Stimulated activated CD4-positive, alpha-beta T cell treated with anti-CD3 and anti-CD28 coated beads, Interleukin-15, amount 100 ng/mL, for 48 hours (primary cell): ENCODE data around the gene PIF1.
A peak's percentile ranks its signal among the peaks of the same experiment; 100 is the strongest.
"Not testable (repeated sequence)": the region's sequence is repeated elsewhere in the genome, so short reads cannot be mapped to it uniquely, and the experiment has no call there.

Experiments used
- DNase-seq, 2 donors: peaks; one replicate each; pipeline ENCODE4 v3.0.0-alpha.2; 2020; ENCODE audit warnings: low read depth in 2 of 2

Gene PIF1

DNA sequence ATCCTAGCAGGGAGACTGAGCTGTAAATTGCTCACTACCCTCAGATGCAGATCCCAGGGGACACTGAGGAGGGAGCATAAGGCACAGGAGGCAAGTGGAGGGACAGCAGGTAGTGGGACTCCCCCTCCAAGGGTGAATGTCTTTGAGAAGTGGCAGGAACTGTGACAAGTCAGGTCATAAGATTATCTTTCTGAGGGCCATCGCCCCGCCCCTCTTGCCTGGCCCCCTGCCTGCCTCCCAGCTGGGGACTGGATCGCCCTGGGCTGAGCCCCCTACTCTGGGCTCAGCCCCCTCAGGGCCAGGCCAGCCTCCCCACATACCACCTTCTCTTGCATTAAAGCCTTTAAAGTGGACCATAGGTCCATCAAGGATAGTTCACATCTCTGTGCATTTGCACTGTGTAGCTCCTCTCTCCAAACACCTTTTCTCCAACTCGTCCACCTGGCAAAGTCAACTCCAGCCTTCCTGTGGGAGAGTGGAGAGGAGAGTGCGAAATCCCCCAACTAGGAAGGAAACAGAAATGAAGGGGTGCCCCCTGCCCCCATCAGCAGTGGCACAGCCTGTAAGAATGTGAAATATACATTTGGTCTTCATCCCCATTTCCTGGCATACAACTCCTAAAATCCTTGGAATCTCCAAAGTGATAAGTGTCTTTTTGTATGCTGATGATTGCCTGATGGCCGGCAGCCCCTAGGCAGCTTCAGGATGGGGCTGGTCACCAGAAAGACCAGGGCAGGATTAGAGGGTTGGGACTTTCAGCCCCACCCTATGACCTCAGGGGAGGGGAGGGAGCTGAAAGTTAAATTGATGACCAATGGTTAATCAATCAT is 14.7 kb downstream of the PIF1 start:
- DNase-seq = no peak

DNA sequence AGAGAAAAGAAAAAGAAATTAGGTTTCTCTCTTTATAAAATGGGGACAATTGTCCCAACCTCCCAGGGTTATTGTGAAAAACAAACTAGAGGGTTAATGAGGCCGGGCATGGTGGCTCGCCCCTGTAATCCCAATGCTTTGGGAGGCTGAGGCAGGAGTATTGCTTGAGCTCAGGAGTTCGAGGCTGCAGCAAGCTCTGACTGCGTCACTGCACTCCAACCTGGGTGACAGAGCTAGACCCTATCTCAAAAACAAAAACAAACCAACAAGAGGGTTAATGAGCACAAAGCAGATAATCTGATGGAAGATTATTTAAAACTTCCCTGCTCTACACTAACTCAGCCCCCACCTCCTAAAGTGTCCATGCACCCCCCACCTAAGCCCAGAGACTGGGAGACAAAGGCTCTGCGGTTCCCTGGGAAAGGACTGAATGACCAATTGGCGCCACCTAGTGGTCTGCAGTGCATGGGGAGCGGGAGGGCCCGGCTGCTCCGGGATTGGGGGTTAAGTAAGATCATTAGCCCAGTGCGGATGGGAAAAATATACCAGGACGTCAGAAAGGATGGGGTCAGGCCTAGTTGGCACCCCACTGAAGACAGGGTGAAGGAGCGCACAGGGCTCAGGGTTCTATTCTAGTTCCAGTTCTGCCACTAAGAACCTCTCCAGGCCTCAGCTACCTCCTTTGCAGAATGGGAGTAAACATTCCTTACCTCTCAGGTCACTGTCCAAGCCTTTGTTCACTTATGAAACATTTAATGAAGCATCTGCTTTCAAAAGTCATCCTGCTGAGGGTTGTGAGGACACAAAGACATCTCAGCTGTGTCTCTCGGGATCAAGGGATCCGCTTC is 15.6 kb downstream of the PIF1 start:
- peak; percentile 43 for DNase-seq

DNA sequence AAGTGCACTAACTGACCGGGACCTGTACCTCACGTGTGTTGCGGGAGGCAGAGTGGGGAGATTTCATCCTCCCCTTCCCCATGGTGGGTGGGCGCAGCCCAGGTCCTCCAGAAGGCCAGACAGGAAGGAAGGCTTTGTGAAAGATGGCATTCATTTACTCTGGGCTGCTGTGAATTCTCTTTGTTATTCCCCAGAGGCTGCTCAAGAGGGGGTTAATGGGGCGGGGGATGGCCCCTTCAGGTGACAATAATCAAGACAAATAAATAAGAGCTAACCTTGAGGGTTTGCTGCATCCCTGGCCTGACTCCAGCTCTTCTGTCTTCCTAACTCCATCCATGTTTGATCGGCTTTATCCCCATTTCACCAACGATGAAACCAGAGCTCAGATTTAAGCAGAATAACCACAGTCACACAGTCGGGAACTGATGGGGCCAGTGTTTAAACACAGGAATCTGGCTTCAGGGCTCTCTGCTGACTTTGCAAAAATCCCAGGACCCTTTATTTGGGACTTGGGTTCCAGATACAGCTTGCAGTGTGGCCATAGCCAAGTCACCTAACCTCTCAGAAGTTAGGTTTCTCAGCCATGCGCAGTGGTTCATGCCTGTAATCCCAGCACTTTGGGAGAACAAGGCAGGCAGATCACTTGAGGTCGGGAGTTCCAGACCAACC is 16.5 kb downstream of the PIF1 start:
- no peak for DNase-seq

DNA sequence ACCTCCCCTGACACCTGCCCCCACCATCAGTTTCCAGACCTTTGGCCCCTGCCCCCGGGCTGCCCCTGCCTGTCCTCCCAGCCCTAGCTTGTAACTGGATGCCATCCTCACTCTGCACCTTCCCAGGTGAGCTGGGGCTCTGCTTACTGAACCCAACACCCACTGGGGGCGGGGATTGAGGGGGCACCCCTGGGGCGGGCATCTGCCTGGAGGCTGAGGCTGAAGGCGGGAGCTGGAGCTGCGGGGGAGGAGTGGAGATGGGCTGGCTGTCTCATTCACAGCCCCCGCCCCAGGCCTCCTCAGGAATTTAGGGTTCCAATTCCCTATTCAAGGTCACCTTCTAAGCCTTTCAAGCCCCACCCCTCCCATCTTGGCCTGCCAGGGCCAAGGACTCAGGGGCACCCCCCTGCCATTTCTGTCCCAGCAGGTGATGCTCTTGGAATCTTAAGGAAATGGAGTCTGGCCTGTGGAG is 17.7 kb downstream of the PIF1 start:
- no peak for DNase-seq

DNA sequence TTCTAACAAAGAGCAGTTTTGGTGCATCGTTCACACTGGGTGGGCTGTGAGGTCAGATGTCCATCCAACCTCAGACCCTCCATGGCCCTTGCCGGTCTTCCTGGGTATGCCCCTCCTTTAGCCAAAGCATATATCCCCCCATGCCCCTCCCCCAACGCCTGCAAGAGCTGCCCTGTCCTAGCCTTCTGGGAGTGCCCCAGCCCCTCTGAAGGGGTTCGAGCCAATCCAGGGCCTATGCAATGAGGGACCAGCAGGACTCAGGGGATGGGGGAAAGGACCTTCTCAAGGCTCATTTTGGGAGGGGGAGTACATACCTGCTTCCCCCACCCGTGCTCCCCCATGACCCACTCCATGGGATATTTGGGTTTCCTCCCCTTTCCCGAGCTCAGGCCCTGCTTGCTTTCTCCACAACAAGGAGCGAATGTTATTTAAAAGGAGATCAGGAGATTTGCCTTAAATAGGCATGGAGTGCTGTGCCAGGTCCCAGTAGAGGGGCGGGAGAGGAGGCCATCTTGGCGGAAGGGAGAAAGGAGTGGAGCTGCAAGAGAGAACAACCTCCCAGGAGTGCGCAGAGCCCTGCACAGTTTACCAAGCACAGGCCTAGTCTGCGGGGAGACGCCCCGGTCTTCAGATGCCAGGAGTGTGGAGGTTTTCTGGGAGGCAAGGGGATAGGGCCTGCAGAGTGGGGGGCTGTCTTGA is 18.2 kb downstream of the PIF1 start:
- DNase-seq = no peak

DNA sequence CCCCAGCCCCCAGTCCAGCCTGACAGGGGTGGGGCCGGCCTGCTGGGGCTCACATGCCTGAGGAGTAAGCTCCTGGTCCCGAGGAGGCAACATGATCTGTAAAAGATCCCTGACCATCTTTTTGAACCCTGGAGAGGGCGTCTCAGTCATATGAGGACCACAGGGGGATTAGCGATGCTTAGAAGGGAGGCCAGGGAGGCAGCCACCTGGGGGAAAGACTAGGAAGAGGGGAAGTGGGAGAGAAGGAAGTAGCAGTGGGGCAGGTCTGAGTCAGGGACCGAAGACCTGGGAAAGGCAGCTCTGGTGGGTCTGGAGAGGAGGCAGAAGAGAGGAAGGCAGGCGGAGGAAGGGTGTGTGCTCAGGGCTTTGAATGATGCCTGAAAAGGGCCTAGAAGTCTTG is 18.9 kb downstream of the PIF1 start:
- no peak for DNase-seq

DNA sequence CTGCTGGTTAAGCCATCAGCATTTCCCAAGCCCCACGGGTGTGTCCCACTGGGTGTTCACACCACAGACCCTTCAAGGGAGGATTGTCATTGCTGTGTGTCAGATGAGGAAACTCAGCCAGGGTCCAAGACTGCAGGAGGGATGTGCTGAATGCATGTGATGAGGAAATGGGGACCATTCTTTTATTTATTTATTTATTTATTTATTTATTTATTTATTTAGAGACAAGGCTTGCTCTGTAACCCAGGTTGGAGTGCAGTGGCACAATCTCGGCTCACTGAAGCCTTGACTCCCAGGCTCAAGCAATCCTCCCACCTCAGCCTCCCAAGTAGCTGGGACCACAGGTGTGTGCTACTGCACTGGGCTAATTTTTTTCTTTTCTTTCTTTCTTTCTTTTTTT is 20.8 kb downstream of the PIF1 start:
- DNase-seq = no peak

DNA sequence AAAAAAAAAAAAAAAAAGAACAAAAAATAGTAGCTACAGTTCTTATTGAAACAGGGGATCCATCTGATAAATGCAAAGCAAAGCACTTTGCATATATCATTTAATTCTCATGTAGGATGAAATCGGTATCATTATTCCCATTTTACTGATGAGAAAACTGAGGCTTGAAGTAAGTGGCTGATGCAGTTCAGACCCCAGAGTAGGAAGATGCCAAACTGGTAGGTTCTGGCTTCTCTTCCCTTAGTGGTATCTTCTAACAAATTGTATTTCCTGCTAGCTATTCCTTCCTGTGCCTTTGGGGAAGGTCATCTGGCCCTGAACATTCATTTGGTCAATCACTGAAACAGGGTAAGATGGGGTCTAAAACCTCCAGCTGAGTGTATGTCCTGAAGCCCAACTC is 21.9 kb downstream of the PIF1 start:
- DNase-seq = no peak

DNA sequence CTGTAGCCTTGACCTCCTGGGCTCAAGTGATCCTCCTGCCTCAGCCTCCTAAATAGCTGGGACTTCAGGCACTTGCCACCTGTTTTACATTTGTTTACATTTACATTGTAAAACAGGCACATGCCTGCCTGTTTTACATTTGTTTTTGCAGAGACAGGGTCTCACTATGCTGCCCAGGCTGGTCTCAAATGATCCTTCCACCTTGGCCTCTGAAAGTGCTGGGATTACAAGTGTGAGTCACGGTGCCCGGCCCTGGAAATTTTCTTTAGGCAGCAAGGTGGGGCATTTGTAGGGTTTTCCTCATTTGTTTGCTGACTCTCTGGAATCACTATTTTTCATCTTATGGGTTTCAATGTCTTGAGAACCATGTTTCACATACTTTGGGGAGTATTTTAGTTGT is 25.0 kb downstream of the PIF1 start:
- no peak for DNase-seq

DNA sequence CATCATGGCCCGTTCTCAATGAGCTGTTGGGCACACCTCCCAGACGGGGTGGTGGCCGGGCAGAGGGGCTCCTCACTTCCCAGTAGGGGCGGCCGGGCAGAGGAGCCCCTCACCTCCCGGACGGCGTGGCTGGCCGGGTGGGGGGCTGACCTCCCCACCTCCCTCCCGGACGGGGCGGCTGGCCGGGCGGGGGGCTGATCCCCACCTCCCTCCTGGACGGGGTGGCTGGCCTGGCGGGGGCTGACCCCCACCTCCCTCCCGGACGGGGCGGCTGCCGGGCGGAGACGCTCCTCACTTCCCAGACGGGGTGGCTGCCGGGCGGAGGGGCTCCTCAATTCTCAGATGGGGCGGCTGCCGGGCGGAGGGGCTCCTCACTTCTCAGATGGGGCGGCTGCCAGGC is 26.5 kb downstream of the PIF1 start:
- DNase-seq = not testable (repeated sequence)

DNA sequence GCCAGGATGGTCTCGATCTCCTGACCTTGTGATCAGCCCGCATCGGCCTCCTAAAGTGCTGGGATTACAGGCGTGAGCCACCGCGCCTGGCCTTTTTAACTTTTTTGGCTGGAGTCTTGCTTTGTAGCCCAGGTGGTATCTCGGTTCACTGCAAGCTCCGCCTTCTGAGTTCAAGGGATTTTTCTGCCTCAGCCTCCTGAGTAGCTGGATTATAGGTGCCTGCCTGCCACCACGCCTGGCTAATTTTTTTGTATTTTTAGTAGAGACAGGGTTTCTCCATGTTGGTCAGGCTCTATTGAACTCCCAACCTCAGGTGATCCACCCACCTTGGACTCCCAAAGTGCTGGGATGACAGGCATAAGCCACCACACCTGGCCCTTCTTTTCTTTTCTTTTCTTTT is 29.5 kb downstream of the PIF1 start:
- DNase-seq = not testable (repeated sequence)

DNA sequence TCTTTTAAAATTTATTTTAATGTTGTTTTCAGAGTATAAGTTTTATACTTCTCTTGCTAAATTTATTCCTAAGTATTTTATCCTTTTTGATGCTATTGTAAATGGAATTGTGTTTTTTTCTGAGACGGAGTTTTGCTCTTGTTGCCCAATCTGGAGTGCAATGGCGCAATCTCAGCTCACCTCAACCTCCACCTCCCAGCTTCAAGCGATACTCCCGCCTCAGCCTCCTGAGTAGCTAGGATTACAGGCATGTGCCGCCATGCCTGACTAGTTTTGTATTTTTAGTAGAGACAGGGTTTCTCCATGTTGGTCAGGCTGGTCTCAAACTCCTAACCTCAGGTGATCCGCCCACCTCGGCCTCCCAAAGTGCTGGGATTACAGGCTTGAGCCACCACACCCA is 30.1 kb downstream of the PIF1 start:
- not testable (repeated sequence) for DNase-seq

DNA sequence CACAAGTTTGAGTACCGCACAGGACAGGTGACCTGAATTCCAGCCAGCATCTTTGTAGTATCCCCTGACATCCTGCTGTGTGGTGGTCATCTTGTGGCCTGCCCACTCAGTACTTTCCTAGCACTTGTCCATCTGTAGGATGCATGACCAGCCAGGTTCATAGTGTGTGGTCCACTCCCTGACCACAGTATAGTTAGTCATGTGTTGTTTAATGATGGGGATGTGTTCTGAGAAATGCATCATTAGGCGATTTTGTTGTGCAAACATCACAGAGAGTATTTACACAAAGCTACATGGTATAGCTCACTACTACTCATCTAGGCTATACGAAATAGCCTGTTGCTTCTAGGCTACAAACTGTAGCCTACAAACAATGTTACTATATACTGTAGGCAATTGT is 33.2 kb downstream of the PIF1 start:
- no peak for DNase-seq

DNA sequence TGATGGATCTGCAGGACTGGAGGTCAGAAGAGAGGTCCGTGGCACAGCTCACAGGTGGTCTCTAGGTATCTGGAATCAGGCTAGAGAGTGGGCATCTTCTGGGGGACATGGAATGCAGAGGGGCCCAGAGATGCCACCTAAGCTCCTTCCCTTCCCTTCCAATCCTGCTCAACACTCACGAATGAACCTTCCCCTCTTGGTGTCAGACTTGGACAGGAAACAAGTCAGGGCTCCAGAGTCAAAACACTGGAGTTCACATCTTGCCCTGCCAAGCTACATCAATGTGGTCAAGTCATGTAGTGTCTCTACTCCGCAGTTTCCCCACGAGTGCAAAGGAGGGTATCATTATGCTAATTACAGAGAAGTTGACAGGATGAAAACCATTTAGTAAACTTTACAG is 34.0 kb downstream of the PIF1 start:
- DNase-seq = no peak

DNA sequence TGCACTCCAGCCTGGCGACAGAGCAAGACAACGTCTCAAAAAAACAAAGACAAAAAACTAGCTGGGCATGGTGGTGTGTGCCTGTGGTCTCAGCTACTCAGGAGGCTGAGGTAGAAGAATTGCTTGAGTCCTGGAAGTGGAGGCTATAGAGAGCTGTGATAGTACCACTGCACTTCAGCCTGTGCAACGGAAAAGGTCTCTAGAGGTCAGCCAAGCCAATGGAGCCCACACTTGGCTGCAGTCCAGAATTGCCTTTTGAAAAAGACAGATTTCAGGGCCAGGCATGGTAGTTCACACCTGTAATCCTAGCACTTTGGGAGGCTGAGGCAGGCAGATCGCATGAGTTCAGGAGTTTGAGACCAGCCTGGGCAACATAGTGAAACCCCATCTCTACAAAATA is 41.7 kb downstream of the PIF1 start:
- no peak for DNase-seq

DNA sequence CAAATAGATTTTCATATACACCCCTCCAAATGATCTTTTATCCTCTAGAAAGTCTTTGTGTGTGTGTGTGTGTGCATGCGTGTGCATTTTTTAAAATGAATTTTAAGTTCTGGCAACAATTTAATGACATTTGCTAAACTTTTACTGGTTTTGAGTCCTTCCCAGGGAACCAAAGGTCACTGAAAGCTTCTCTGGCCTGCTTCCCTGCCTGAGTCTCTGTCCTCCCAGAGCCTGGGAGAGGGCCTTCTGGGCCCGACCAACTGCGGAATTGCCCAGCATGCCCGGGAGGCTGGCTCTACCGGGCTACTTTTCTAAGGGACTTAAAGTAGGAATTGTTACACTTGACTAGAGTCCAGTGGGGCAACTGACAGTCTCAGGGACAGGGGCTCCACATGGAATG is 42.7 kb downstream of the PIF1 start:
- DNase-seq = no peak

DNA sequence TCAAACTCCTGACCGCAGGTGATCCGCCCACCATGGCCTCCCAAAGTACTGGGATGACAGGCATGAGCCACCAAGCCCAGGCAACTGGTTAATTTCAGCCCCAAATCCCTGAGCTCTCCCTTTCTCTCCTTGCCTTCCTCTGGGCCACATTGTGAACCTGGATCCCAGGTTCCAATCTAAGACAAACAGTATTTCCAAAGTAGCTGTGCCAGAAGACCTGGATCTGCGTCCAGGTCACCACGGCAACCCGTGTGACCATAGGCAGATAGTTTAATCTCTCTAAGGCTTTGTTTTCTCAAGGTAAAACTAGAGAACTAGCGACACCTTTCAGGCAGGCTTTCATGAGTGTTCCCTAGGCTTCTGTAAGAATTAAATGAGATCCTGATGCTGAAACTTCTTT is 44.1 kb downstream of the PIF1 start:
- DNase-seq = no peak

DNA sequence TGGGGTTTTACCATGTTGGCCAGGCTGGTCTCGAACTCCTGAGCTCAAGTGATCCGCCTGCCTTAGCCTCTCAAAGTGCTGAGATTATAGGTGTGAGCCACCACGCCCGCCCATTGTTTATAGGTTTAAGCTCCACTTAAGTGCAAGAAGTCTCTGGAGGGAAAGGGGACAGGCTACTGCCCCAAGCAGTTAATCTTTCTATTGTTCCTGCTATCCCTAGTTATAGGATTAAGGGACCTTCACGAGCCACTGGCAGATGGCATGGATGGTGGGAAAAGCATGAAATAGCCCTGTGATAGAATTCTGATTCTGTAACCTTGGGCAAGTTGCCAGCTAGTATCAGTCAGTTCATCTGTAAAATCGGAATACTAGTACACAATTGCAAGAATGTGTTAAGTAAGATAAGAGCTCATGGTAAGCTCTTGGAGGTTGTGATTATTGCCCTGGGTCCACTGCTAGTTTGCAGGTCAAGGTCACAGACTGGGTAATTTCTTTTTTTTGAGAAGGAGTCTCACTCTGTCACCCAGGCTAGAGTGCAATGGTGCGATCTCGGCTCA is 44.8 kb downstream of the PIF1 start:
- no peak for DNase-seq

DNA sequence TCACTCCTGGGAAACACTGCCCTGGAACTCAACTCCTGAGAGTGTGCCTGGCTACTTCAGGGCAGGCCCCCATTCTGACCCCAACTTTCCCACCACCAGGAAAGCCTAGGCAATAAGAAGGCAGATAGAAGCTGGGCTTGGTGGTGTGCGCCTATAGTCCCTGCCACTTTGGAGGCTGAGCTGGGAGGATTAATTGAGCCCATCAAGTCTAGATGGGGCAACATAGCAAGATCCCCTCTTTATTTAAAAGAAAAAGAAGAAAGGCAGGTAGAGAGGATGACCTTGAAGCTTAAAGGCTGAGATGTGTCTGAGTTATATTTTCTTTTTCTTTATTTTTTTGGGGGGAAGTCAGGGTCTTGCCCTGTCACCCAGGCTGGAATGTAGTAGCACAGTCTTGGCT is 45.8 kb downstream of the PIF1 start:
- no peak for DNase-seq

DNA sequence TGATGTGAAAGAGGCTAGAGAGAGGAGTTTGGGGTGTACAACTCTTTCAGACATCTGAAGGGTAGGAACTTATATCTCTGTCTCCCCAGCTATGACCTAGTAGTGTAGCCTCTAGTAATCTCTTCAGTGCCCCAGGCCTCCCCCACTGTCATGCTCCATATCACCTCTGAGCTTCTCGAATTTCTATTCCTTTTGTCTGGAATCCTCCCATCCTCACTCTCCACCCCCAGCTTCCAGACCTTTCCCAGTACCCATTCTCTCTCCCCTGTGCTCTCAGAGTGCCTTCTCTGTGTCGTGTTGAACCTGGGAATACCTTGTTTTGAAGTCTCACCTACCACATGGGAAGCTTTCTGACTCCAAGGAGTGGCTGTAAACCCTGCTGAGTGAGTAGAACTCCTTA is 46.4 kb downstream of the PIF1 start:
- no peak for DNase-seq

DNA sequence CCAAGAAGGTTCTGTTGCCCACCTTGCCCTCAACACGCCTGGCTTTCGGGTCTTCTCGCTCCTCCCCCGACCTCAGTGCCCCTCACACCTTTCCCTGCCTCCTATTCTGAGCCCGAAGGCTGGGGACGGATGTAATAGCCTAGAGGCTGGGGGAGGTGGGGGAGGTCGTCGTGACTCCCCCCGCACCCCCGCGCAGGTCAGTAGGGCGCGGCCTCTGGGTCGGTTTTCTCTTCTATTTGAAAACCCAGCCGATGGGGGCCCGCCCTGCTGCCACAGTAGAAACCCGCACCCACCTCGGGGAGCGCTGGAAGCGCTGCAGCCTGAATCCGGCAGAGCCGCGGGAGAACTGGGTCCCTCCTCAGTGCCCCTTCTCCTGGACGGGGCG is 49.1 kb downstream of the PIF1 start:
- no peak for DNase-seq
